Spinal cord (tissue), 10 donors: ENCODE results near the gene ANAPC16. TPM values are rescaled to one million over a fixed set of nuclear protein-coding genes. Genes with fewer than 3 reads are reported as not detected.

ENCODE experiments used
- DNase-seq, 6 donors: peaks; one replicate each; pipeline versions ENCODE4 v3.0.0 to v3.0.0-alpha.2; 2013 to 2015; ENCODE audit warnings: low spot score in 6 of 6, low read depth in 4 of 6
- H3K27ac ChIP-seq: one replicate; pipeline ENCODE4 v1.5.1; 2013; ENCODE audit warnings: low read depth, low read length, control low read depth
- H3K27me3 ChIP-seq: one replicate; pipeline ENCODE4 v1.6.1; 2013; ENCODE audit warnings: low read length; ENCODE audit not compliant: control insufficient read depth, insufficient read depth
- H3K36me3 ChIP-seq: one replicate; pipeline ENCODE4 v1.6.1; 2013; ENCODE audit warnings: low read length; ENCODE audit not compliant: control insufficient read depth, insufficient read depth
- H3K4me1 ChIP-seq: one replicate; pipeline ENCODE4 v1.6.1; 2013; ENCODE audit warnings: low read length; ENCODE audit not compliant: control insufficient read depth, insufficient read depth
- H3K4me3 ChIP-seq: one replicate; pipeline ENCODE4 v1.5.1; 2013; ENCODE audit warnings: low read depth, low read length, control low read depth
- H3K9me3 ChIP-seq: one replicate; pipeline ENCODE4 v1.6.1; 2013; ENCODE audit warnings: low read length; ENCODE audit not compliant: control insufficient read depth, insufficient read depth
- WGBS: methylation state at CpG from one replicate; pipeline ENCODE4 v1.1.5; 2013; ENCODE audit warnings: missing lambda C conversion rate; ENCODE audit not compliant: insufficient coverage; 5-methylcytosine and 5-hydroxymethylcytosine counted together
- long read RNA-seq, 4 donors: transcript quantifications; one replicate each; lab custom pipeline, GENCODE V29; 2026
- polyA plus RNA-seq, 2 donors: library from polyadenylated mRNA; unstranded; fragments of 120-200 nt; gene quantifications; one replicate each; pipeline ENCODE4 v1.2.1, GENCODE V29; 2013; ENCODE audit not compliant: insufficient read length in 2 of 2
- total RNA-seq, 2 donors: library from RNA; depleted of rRNA in 1 of 2; stranded (reverse); fragments of 120-200 nt in 1 of 2; fragments of >200 nt in 1 of 2; gene quantifications; one replicate each; pipeline versions ENCODE4 v1.2.3 to v1.2.4, GENCODE V29; 2013 to 2014
- donor health status: healthy.

ANAPC16 gene
- total RNA-seq (10 to 100 TPM; 57.7 to 88.7 TPM), polyA plus RNA-seq (10 to 100 TPM; 71.5 to 81.5 TPM)
- long read RNA-seq, donor 1, transcript ANAPC16-203 (3 exons, 734 nt), result minor isoform, 5 of 92 reads
- long read RNA-seq, donor 1, transcript ANAPC16-201 (4 exons, 3,195 nt), result major isoform, 24 of 92 reads
- long read RNA-seq, donor 1, transcript ANAPC16-205 (5 exons, 3,567 nt), result minor isoform, 6 of 92 reads
- long read RNA-seq, donor 1, partial matches to known transcripts, result 38 of 92 reads
- long read RNA-seq, donor 1, other reads (novel, unspliced or antisense), result 17 of 92 reads
- long read RNA-seq, donor 2, partial matches to known transcripts, result 0 of 8 reads
- long read RNA-seq, donor 2, other reads (novel, unspliced or antisense), result 0 of 8 reads
- long read RNA-seq, donor 3, transcript ANAPC16-201 (4 exons, 3,195 nt), result major isoform, 15 of 51 reads
- long read RNA-seq, donor 3, partial matches to known transcripts, result 20 of 51 reads
- long read RNA-seq, donor 3, other reads (novel, unspliced or antisense), result 10 of 51 reads
- long read RNA-seq, donor 4, transcript ANAPC16-203 (3 exons, 734 nt), result minor isoform, 15 of 305 reads
- long read RNA-seq, donor 4, transcript ANAPC16-205 (5 exons, 3,567 nt), result minor isoform, 9 of 305 reads
- long read RNA-seq, donor 4, transcript ANAPC16-202 (3 exons, 1,828 nt), result minor isoform, 12 of 305 reads
- long read RNA-seq, donor 4, transcript ANAPC16-201 (4 exons, 3,195 nt), result major isoform, 71 of 305 reads
- long read RNA-seq, donor 4, partial matches to known transcripts, result 146 of 305 reads
- long read RNA-seq, donor 4, other reads (novel, unspliced or antisense), result 52 of 305 reads

- H3K36me3 ChIP-seq, result peaks cover 18% of the 10 kb centered on the region
- H3K27me3 ChIP-seq, result no peaks in the 10 kb centered on the region
- peak within 1 kb of the TSS; percentile 99 for H3K27ac ChIP-seq
- peaks cover 23% of the 10 kb centered on the region for H3K4me1 ChIP-seq
- WGBS, result under 1% methylated on average over 54 of the region's 64 CpGs
- DNase-seq, result peak; percentile 84 to 98 (median 94)
- H3K9me3 ChIP-seq, result no peaks in the 10 kb centered on the region
- H3K4me3 ChIP-seq, result peak within 1 kb of the TSS; percentile 91
These were observed at the start of gene ANAPC16, which contains the start of gene ASCC1 for GRCh38 chr10:72215611-72216549. ANAPC16 (plus strand) TSS chr10:72216012; CDS start chr10:72223915, 7,903 bp downstream. ASCC1 (minus strand) TSS chr10:72216276; CDS start chr10:72213298, 2,978 bp downstream.

- H3K4me3 ChIP-seq, result no peak overlapping the region
- no peaks in the 10 kb centered on the region for H3K27me3 ChIP-seq
- H3K4me1 ChIP-seq, result no peaks in the 10 kb centered on the region
- no peaks in the 10 kb centered on the region for H3K36me3 ChIP-seq
- no peaks in the 10 kb centered on the region for H3K9me3 ChIP-seq
- whole genome bisulfite sequencing, result no CpG with 5 or more reads among the region's 3 CpGs
- no peak overlapping the region for H3K27ac ChIP-seq
- DNase-seq, result no peak
These were observed 48.7 kb upstream of the ANAPC16 start for GRCh38 chr10:72167118-72167517.

GRCh38 chr10:72170263-72170662 lies 45.5 kb upstream of the ANAPC16 start:
- Histone ChIP-seq H3K4me3 (no peak overlapping the region), H3K27me3 (no peaks in the 10 kb centered on the region), H3K27ac (no peak overlapping the region), H3K9me3 (no peaks in the 10 kb centered on the region), H3K36me3 (no peaks in the 10 kb centered on the region), H3K4me1 (no peaks in the 10 kb centered on the region)
- no peak for DNase-seq
- 75% methylated on average over 3 of the region's 4 CpGs for WGBS

GRCh38 chr10:72170733-72171132 lies 45.1 kb upstream of the ANAPC16 start:
- Histone ChIP-seq H3K4me1 (no peaks in the 10 kb centered on the region), H3K36me3 (no peaks in the 10 kb centered on the region), H3K9me3 (no peaks in the 10 kb centered on the region), H3K27me3 (no peaks in the 10 kb centered on the region), H3K27ac (no peak overlapping the region), H3K4me3 (no peak overlapping the region)
- no peak for DNase-seq
- no CpG with 5 or more reads among the region's 4 CpGs for WGBS

- DNase-seq, result no peak
- WGBS, result 93% methylated on average over 7 of the region's 7 CpGs
- Histone ChIP-seq H3K27me3 (no peaks in the 10 kb centered on the region), H3K9me3 (no peaks in the 10 kb centered on the region), H3K36me3 (no peaks in the 10 kb centered on the region), H3K4me3 (no peak overlapping the region), H3K27ac (no peak overlapping the region), H3K4me1 (no peaks in the 10 kb centered on the region)
These were observed 44.6 kb upstream of the ANAPC16 start for GRCh38 chr10:72171175-72171630.

GRCh38 chr10:72173262-72173618 lies 42.6 kb upstream of the ANAPC16 start:
- Histone ChIP-seq H3K4me1 (no peaks in the 10 kb centered on the region), H3K4me3 (no peak overlapping the region), H3K27me3 (no peaks in the 10 kb centered on the region), H3K27ac (no peak overlapping the region), H3K36me3 (peaks cover 5% of the 10 kb centered on the region), H3K9me3 (no peaks in the 10 kb centered on the region)
- no peak for DNase-seq
- WGBS, result 67% methylated on average over 1 of the region's 3 CpGs

GRCh38 chr10:72173619-72174296 lies 42.1 kb upstream of the ANAPC16 start:
- 51% methylated on average over 5 of the region's 7 CpGs for WGBS
- H3K4me3 ChIP-seq, result no peak overlapping the region

GRCh38 chr10:72174297-72174662 lies 41.5 kb upstream of the ANAPC16 start:
- H3K27ac ChIP-seq, result no peak overlapping the region
- H3K9me3 ChIP-seq, result no peaks in the 10 kb centered on the region
- no peak for DNase-seq
- no peaks in the 10 kb centered on the region for H3K27me3 ChIP-seq
- H3K4me3 ChIP-seq, result no peak overlapping the region
- no peaks in the 10 kb centered on the region for H3K4me1 ChIP-seq
- H3K36me3 ChIP-seq, result peaks cover 5% of the 10 kb centered on the region

More at GRCh38 chr10:72173619-72174296, 42.1 kb upstream of the ANAPC16 start:
- DNase-seq, result peak in 2 of 6 donors; percentile 38 to 42
- H3K27ac ChIP-seq, result no peak overlapping the region
- no peaks in the 10 kb centered on the region for H3K4me1 ChIP-seq
- H3K9me3 ChIP-seq, result no peaks in the 10 kb centered on the region
- H3K36me3 ChIP-seq, result peaks cover 5% of the 10 kb centered on the region
- H3K27me3 ChIP-seq, result no peaks in the 10 kb centered on the region
